WTC11 (cell line): ENCODE data around the gene PRRC2B. TPM values are rescaled to one million over a fixed set of nuclear protein-coding genes. Genes with fewer than 3 reads are reported as not detected.

ENCODE experiments used
- ATAC-seq: fragments of 200-7000 bp; cut with Tn5 transposase; 2 replicates; pipeline ENCODE4 v1.10.0; 2021; ENCODE audit warnings: mild to moderate bottlenecking, moderate library complexity
- CTCF ChIA-PET: fragments of 300-600 bp; sonication (Branson Sonifier 250); formaldehyde crosslinking; loops from one replicate; lab custom pipeline; 2021; ENCODE audit warnings: antibody characterized with exemption; lab: Charles Lee
- POLR2A ChIA-PET: fragments of 350-600 bp; sonication (Branson Sonifier 250); formaldehyde crosslinking; loops from one replicate; lab custom pipeline; 2021; ENCODE audit warnings: antibody characterized with exemption; lab: Charles Lee
- DNase-seq: peaks from one replicate; pipeline ENCODE4 v3.0.0; 2021; ENCODE audit warnings: low spot score
- H3K27ac Mint-ChIP-seq: 2 replicates; pipeline ENCODE4 v1.8.0; 2021; ENCODE audit warnings: mixed read lengths
- H3K27me3 Mint-ChIP-seq: 2 replicates; pipeline ENCODE4 v1.8.0; 2021; ENCODE audit warnings: low read depth, mild to moderate bottlenecking, moderate library complexity, mixed read lengths
- H3K36me3 Mint-ChIP-seq: 2 replicates; pipeline ENCODE4 v1.8.0; 2021; ENCODE audit warnings: mixed read lengths
- H3K4me1 Mint-ChIP-seq: 2 replicates; pipeline ENCODE4 v1.8.0; 2022; ENCODE audit warnings: mixed read lengths
- H3K4me3 Mint-ChIP-seq: 2 replicates; pipeline ENCODE4 v1.8.0; 2021; ENCODE audit warnings: mild to moderate bottlenecking, moderate library complexity, mixed read lengths
- H3K9me3 Mint-ChIP-seq: 2 replicates; pipeline ENCODE4 v1.8.0; 2021; ENCODE audit warnings: mixed read lengths
- ATF3 ChIP-seq: sonication (generic); formaldehyde crosslinking; conservative IDR thresholded peaks from 2 replicates; pipeline ENCODE4 v1.8.1; 2022; ENCODE audit warnings: mild to moderate bottlenecking, missing genetic modification reagents
- E2F1 ChIP-seq: sonication (generic); formaldehyde crosslinking; IDR thresholded peaks from 2 replicates; pipeline ENCODE4 v1.8.0; 2022; ENCODE audit warnings: mild to moderate bottlenecking, missing genetic modification reagents
- E2F4 ChIP-seq: sonication (generic); formaldehyde crosslinking; IDR thresholded peaks from 2 replicates; pipeline ENCODE4 v1.8.1; 2022; ENCODE audit warnings: low read depth, mild to moderate bottlenecking, moderate library complexity, missing genetic modification reagents, borderline replicate concordance
- E2F5 ChIP-seq: sonication (generic); formaldehyde crosslinking; IDR thresholded peaks from 2 replicates; pipeline ENCODE4 v1.8.1; 2022; ENCODE audit warnings: mild to moderate bottlenecking, moderate library complexity, missing genetic modification reagents
- EMX1 ChIP-seq: fragments of 250-450 bp; sonication (Bioruptor Pico); IDR thresholded peaks from 2 replicates; pipeline ENCODE4 v1.8.0; 2021; ENCODE audit warnings: mild to moderate bottlenecking
- FOXK1 ChIP-seq: sonication (generic); formaldehyde crosslinking; IDR thresholded peaks from 2 replicates; pipeline ENCODE4 v1.8.0; 2022; ENCODE audit warnings: mild to moderate bottlenecking, moderate library complexity, missing genetic modification reagents
- GTF2I ChIP-seq: fragments of 250-450 bp; sonication (Bioruptor Pico); conservative IDR thresholded peaks from 2 replicates; pipeline ENCODE4 v1.4.0; 2021; ENCODE audit warnings: mild to moderate bottlenecking
- HMGXB4 ChIP-seq: sonication (generic); formaldehyde crosslinking; IDR thresholded peaks from 2 replicates; pipeline ENCODE4 v1.8.1; 2023; ENCODE audit warnings: mild to moderate bottlenecking, moderate library complexity, missing genetic modification reagents
- IRF1 ChIP-seq: sonication (generic); formaldehyde crosslinking; IDR thresholded peaks from 2 replicates; pipeline ENCODE4 v1.8.0; 2023; ENCODE audit warnings: missing genetic modification reagents
- MAX ChIP-seq: sonication (generic); formaldehyde crosslinking; IDR thresholded peaks from 2 replicates; pipeline ENCODE4 v1.8.0; 2022; ENCODE audit warnings: mild to moderate bottlenecking, missing genetic modification reagents
- MLX ChIP-seq: sonication (generic); formaldehyde crosslinking; IDR thresholded peaks from 2 replicates; pipeline ENCODE4 v1.8.1; 2023; ENCODE audit warnings: mild to moderate bottlenecking, missing genetic modification reagents, moderate library complexity
- OVOL2 ChIP-seq: fragments of 250-450 bp; sonication (Bioruptor Pico); IDR thresholded peaks from 2 replicates; pipeline ENCODE4 v1.9.0; 2021; ENCODE audit warnings: mild to moderate bottlenecking, borderline replicate concordance
- RELA ChIP-seq: sonication (generic); formaldehyde crosslinking; IDR thresholded peaks from 2 replicates; pipeline ENCODE4 v1.8.1; 2022; ENCODE audit warnings: missing genetic modification reagents, mild to moderate bottlenecking, borderline replicate concordance
- SMAD3 ChIP-seq: sonication (generic); formaldehyde crosslinking; IDR thresholded peaks from 2 replicates; pipeline ENCODE4 v1.8.0; 2022; ENCODE audit warnings: missing genetic modification reagents, mild to moderate bottlenecking, borderline replicate concordance
- SP1 ChIP-seq: sonication (generic); formaldehyde crosslinking; conservative IDR thresholded peaks from 2 replicates; pipeline ENCODE4 v1.8.1; 2022; ENCODE audit warnings: missing genetic modification reagents
- TCF7 ChIP-seq: sonication (generic); formaldehyde crosslinking; IDR thresholded peaks from 2 replicates; pipeline ENCODE4 v1.8.0; 2022; ENCODE audit warnings: mild to moderate bottlenecking, low read depth, missing genetic modification reagents, moderate library complexity
- TEAD1 ChIP-seq: sonication (generic); formaldehyde crosslinking; IDR thresholded peaks from 2 replicates; pipeline ENCODE4 v1.8.0; 2022; ENCODE audit warnings: mild to moderate bottlenecking, missing genetic modification reagents
- ZBTB21 ChIP-seq: sonication (generic); formaldehyde crosslinking; IDR thresholded peaks from 2 replicates; pipeline ENCODE4 v1.8.1; 2023; ENCODE audit warnings: mild to moderate bottlenecking, missing genetic modification reagents, borderline replicate concordance
- ZMAT4 ChIP-seq: fragments of 250-450 bp; sonication (Bioruptor Pico); IDR thresholded peaks from 2 replicates; pipeline ENCODE4 v1.9.0; 2021; ENCODE audit warnings: mild to moderate bottlenecking
- ZNF121 ChIP-seq: sonication (generic); formaldehyde crosslinking; IDR thresholded peaks from 2 replicates; pipeline ENCODE4 v1.8.0; 2023; ENCODE audit warnings: missing genetic modification reagents
- ZNF396 ChIP-seq: fragments of 250-450 bp; sonication (Bioruptor Pico); IDR thresholded peaks from 2 replicates; pipeline ENCODE4 v1.8.0; 2021; ENCODE audit warnings: mild to moderate bottlenecking, moderate library complexity, borderline replicate concordance
- ZNF671 ChIP-seq: fragments of 250-450 bp; sonication (Bioruptor Pico); IDR thresholded peaks from 2 replicates; pipeline ENCODE4 v1.8.0; 2021; ENCODE audit warnings: mild to moderate bottlenecking
- total RNA-seq: library from RNA; stranded (reverse); gene quantifications from 3 replicates; pipeline ENCODE4 v1.2.3, GENCODE V29; 2021

PRRC2B gene
- total RNA-seq, 1 experiment from 2014 or later = 272 TPM

GRCh38 chr9:131500939-131501541 lies 107.2 kb downstream of the PRRC2B start (continued):
- TF ChIP-seq MLX (CRISPR knock-in tag) (no peak), E2F1 (CRISPR knock-in tag) (no peak)

GRCh38 chr9:131502781-131503625 lies 109.1 kb downstream of the PRRC2B start, which contains the start of gene POMT1:
POMT1 (plus strand) TSS chr9:131502918; CDS start chr9:131504219, 1,301 bp downstream.
- DNase-seq = peak; percentile 87
- ChIA-PET POLR2A (interaction anchor here (0.5 to 0.8 kb wide), 3 partner anchors 110 to 1464 kb away, joined by 3 to 5 read pairs (median 3); no protein-coding TSS in a partner anchor), CTCF (interaction anchor here (0.8 to 2.0 kb wide), 9 partner anchors 24 to 228 kb away, joined by 3 to 9 read pairs (median 3); no protein-coding TSS in a partner anchor)
- peaks cover 35% of the 10 kb centered on the region for H3K36me3 Mint-ChIP-seq
- H3K9me3 Mint-ChIP-seq = no peaks in the 10 kb centered on the region
- H3K4me1 Mint-ChIP-seq = peaks cover 18% of the 10 kb centered on the region
- peak; percentile 66 for ATAC-seq
- peak within 1 kb of the TSS; percentile 87 for H3K4me3 Mint-ChIP-seq
- H3K27me3 Mint-ChIP-seq = peaks cover 9% of the 10 kb centered on the region
- H3K27ac Mint-ChIP-seq = peak within 1 kb of the TSS; percentile 76; the same call in 1 of the 2 replicates
- 0 out of 2 replicates have a peak, but pooled peaks have one; percentile 62 for TF ChIP-seq RELA (CRISPR knock-in tag)
- TF ChIP-seq EMX1 = peak; percentile 85
- TF ChIP-seq SMAD3 (CRISPR knock-in tag) = no peak; the same call in 1 of the 2 replicates
- TF ChIP-seq ZNF671 (CRISPR knock-in tag) = 0 out of 2 replicates have a peak, but pooled peaks have one; percentile 16
- no peak for TF ChIP-seq E2F4 (CRISPR knock-in tag)
- peak; percentile 65; the same call in 1 of the 2 replicates for TF ChIP-seq SP1 (CRISPR knock-in tag)
- no peak for TF ChIP-seq ZMAT4
- peak; percentile 85; the same call in 1 of the 2 replicates for TF ChIP-seq E2F5 (CRISPR knock-in tag)
- TF ChIP-seq GTF2I = no peak
- TF ChIP-seq TEAD1 (CRISPR knock-in tag) = no peak; the same call in 1 of the 2 replicates
- peak; percentile 31; the same call in 1 of the 2 replicates for TF ChIP-seq ZBTB21 (CRISPR knock-in tag)
- no peak for TF ChIP-seq OVOL2 (CRISPR knock-in tag)
- TF ChIP-seq FOXK1 (CRISPR knock-in tag) = peak; percentile 77
- TF ChIP-seq IRF1 = peak; percentile 84
- peak; percentile 27; the same call in 1 of the 2 replicates for TF ChIP-seq ZNF121 (CRISPR knock-in tag)
- TF ChIP-seq HMGXB4 = peak; percentile 97
- no peak for TF ChIP-seq ATF3 (CRISPR knock-in tag)
- TF ChIP-seq ZNF396 (CRISPR knock-in tag) = no peak
- peak; percentile 91 for TF ChIP-seq MAX (CRISPR knock-in tag)
- TF ChIP-seq TCF7 = no peak; the same call in 1 of the 2 replicates
